ENCODE results near the gene CAVIN2.

CAVIN2 gene

DNA sequence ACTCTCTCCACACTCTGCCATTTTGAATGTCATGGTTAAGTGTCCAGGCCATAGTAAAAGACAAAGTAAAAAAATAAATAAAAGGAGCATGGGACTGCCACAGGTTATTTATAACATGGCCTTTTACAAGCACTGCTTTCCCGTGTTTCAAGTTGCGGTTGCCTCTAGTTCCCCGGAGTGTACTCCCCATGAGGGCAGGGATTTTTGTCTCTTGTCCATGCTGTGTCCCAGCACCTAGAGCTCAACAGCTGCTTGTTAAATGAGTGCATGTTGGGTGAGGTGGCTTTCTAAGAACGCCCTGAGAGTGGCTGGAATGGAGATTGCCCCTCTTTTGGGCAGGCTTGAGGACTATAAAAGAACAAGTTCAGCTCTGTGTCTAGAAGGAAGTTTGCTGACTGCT, 8.4 kb downstream of the CAVIN2 start:
- TF ChIP-seq EZH2 (IDR thresholded peaks at IDR 0.05; ENCODE audit: borderline replicate concordance, low read length), result no peak
- TF ChIP-seq, protein P1, sequence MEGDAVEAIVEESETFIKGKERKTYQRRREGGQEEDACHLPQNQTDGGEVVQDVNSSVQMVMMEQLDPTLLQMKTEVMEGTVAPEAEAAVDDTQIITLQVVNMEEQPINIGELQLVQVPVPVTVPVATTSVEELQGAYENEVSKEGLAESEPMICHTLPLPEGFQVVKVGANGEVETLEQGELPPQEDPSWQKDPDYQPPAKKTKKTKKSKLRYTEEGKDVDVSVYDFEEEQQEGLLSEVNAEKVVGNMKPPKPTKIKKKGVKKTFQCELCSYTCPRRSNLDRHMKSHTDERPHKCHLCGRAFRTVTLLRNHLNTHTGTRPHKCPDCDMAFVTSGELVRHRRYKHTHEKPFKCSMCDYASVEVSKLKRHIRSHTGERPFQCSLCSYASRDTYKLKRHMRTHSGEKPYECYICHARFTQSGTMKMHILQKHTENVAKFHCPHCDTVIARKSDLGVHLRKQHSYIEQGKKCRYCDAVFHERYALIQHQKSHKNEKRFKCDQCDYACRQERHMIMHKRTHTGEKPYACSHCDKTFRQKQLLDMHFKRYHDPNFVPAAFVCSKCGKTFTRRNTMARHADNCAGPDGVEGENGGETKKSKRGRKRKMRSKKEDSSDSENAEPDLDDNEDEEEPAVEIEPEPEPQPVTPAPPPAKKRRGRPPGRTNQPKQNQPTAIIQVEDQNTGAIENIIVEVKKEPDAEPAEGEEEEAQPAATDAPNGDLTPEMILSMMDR (IDR thresholded peaks at IDR 0.05; ENCODE audit: low read length), result no peak
- no peak overlapping the region for H2AFZ ChIP-seq (ENCODE audit: low read length)

DNA sequence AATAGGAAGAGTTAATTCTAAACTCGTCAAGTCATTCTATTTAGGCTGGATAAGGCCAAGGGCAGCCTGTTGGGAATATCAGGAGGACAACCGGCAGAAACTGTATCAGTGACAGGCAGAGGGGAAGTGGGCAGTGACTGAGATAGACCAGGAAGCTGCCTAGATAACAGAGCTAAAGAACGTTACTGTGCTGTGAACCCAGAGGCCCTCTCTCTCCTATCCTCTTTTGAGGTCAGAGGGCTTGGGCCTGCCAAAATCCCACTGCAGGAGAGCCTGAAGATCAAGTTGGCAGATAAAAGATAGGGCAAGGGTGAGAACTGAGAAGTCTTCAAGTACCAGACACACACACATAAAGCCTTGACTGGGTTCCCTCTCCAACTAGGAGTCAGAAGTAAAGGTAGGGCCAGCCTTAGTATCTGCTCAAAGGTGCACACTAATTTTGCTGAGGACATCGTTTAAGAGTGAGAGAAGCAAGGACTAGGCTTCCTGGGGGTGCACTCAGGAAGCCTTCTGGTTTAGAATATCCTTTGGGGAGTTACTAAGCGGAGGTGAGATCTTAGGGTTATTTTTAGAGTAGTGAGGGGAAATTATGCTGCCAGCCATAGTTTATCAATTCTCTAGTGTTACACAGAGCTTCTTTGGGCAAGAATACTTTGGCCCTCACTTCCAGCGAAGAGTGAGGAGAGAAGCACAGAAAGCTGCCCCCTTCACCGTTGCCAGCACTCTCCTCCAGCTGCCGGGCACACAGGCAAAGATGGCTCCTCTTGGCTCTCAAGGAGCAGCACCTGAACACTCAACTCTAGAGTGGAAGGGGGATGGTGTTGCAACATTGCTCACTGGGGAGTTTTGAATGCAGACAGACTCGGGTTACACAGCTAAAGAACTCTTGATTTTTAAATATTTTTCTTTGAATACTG, 9.8 kb downstream of the CAVIN2 start:
- H3K4me1 ChIP-seq (ENCODE audit: insufficient read depth, low read length, severe bottlenecking), result no peaks in the 10 kb centered on the region
- no peaks in the 10 kb centered on the region for H3K79me2 ChIP-seq (ENCODE audit: insufficient read depth, low read length)

More for the DNA sequence above, 8.4 kb downstream of the CAVIN2 start:
- H3K36me3 ChIP-seq (ENCODE audit: insufficient read depth, low read length), result no peaks in the 10 kb centered on the region
- no peak overlapping the region for H3K9ac ChIP-seq (ENCODE audit: low read length)
- H3K79me2 ChIP-seq (ENCODE audit: insufficient read depth, low read length), result no peaks in the 10 kb centered on the region
- no peak overlapping the region for H3K27ac ChIP-seq (ENCODE audit: low read depth, low read length, poor library complexity, severe bottlenecking)
- H3K27me3 ChIP-seq (ENCODE audit: insufficient read depth, low read length), result no peaks in the 10 kb centered on the region
- no peak overlapping the region for H3K4me2 ChIP-seq (ENCODE audit: low read length)
- no peaks in the 10 kb centered on the region for H3F3A ChIP-seq (ENCODE audit: insufficient read depth, low read length)
- no peaks in the 10 kb centered on the region for H4K20me1 ChIP-seq (ENCODE audit: insufficient read depth, low read length)
- no peaks in the 10 kb centered on the region for H3K9me3 ChIP-seq (ENCODE audit: low read length)
- no peaks in the 10 kb centered on the region for H3K9me2 ChIP-seq (ENCODE audit: low read depth, low read length)
- no peak overlapping the region for H3K4me3 ChIP-seq (ENCODE audit: low read depth, low read length, poor library complexity, severe bottlenecking)
- no peaks in the 10 kb centered on the region for H3K4me1 ChIP-seq (ENCODE audit: insufficient read depth, low read length, severe bottlenecking)

DNA sequence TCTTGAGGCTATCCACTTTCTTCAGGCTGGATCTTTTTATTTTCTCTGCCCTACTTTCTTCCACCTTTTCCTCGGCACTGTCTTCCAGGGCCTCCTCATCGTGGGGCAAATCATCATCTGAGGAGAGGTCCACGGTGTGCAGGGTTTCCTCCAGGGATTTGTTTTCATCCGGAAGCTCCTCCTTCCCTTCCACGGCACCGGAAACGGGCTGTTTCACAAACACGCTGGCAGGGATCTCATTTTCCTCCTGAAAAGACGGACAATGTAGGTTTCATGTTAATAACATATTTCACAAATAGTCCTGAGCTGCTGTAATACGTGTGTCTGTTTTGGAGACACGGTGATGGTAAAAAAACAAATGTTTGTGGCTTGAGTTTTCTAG, 10.4 kb downstream of the CAVIN2 start:
- no peak for TF ChIP-seq EZH2 (IDR thresholded peaks at IDR 0.05; ENCODE audit: borderline replicate concordance, low read length)
- no peaks in the 10 kb centered on the region for H3K4me1 ChIP-seq (ENCODE audit: insufficient read depth, low read length, severe bottlenecking)
- H3K4me3 ChIP-seq (ENCODE audit: low read depth, low read length, poor library complexity, severe bottlenecking), result no peak overlapping the region
- no peak overlapping the region for H2AFZ ChIP-seq (ENCODE audit: low read length)
- H3K36me3 ChIP-seq (ENCODE audit: insufficient read depth, low read length), result no peaks in the 10 kb centered on the region
- H3K4me2 ChIP-seq (ENCODE audit: low read length), result no peak overlapping the region
- H3K9me2 ChIP-seq (ENCODE audit: low read depth, low read length), result no peaks in the 10 kb centered on the region
- H3F3A ChIP-seq (ENCODE audit: insufficient read depth, low read length), result no peaks in the 10 kb centered on the region
- no peak overlapping the region for H3K27ac ChIP-seq (ENCODE audit: low read depth, low read length, poor library complexity, severe bottlenecking)
- H3K79me2 ChIP-seq (ENCODE audit: insufficient read depth, low read length), result no peaks in the 10 kb centered on the region
- H3K9ac ChIP-seq (ENCODE audit: low read length), result no peak overlapping the region
- H3K9me3 ChIP-seq (ENCODE audit: low read length), result no peaks in the 10 kb centered on the region
- no peaks in the 10 kb centered on the region for H3K27me3 ChIP-seq (ENCODE audit: insufficient read depth, low read length)
- H4K20me1 ChIP-seq (ENCODE audit: insufficient read depth, low read length), result no peaks in the 10 kb centered on the region

More for the DNA sequence above, 9.8 kb downstream of the CAVIN2 start:
- Histone ChIP-seq H2AFZ (ENCODE audit: low read length) (no peak overlapping the region), H4K20me1 (ENCODE audit: insufficient read depth, low read length) (no peaks in the 10 kb centered on the region), H3K27me3 (ENCODE audit: insufficient read depth, low read length) (no peaks in the 10 kb centered on the region), H3K9ac (ENCODE audit: low read length) (no peak overlapping the region), H3K4me2 (ENCODE audit: low read length) (no peak overlapping the region), H3K9me3 (ENCODE audit: low read length) (no peaks in the 10 kb centered on the region), H3F3A (ENCODE audit: insufficient read depth, low read length) (no peaks in the 10 kb centered on the region), H3K4me3 (ENCODE audit: low read depth, low read length, poor library complexity, severe bottlenecking) (no peak overlapping the region), H3K9me2 (ENCODE audit: low read depth, low read length) (no peaks in the 10 kb centered on the region), H3K36me3 (ENCODE audit: insufficient read depth, low read length) (no peaks in the 10 kb centered on the region), H3K27ac (ENCODE audit: low read depth, low read length, poor library complexity, severe bottlenecking) (no peak overlapping the region)
- no peak for TF ChIP-seq EZH2 (IDR thresholded peaks at IDR 0.05; ENCODE audit: borderline replicate concordance, low read length)
- TF ChIP-seq, protein P1 (IDR thresholded peaks at IDR 0.05; ENCODE audit: low read length), result no peak

Data from OCI-LY1 (cell line).